ENCODE data around the gene BCL7C. TPM values are rescaled to one million over a fixed set of nuclear protein-coding genes. Genes with fewer than 3 reads are reported as not detected.

The BCL7C gene
- total and polyA plus RNA-seq, 2 of the 13 experiments (the other 11 are each of a cell fraction or from before 2014, with no cell fraction given), result 17.7 to 33.8 TPM

DNA sequence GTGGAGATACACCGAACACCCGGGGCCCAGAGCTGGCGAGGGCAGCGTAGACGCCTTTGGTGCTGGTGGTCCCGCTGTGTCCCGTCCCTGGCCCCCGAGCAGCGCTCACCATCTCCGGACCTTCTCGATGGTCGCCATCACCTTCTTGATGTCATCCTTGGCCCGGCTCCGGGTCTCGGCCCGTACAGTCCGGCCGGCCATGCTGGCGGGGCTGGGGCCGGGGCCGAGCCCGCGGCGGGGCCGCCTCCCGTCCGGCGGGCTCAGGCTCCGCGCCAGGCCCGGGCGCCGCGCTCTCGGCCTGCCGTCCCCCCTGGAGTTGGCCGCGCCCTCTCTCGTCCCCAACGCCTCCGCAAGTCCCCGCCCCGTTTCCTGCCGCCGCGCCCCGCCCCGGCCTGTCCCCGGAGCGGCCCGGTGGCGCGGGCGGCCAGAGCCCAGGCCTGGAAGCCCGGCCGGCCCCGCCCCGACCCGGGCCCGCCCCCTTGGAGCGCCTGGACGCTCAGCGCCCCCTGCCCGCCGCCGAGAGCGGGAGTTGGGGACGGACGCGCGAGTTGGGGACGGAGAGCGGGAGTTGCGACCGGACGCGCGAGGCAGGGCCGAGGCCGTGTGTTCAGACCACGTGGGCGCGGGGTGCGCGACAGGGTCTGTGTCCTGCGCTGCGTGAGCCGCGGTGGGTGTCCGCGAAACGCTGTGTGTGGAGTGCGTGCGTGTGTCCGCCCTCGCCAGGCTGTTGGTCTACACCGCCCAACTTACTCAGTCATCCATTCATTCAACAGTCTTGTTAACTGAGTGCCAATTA is at the start of gene BCL7C (continued):
- TF ChIP-seq ZNF276 (CRISPR knock-in tag; IDR thresholded peaks at IDR 0.05; ENCODE audit: low read depth), result peak; percentile 83
- TF ChIP-seq, protein P1, sequence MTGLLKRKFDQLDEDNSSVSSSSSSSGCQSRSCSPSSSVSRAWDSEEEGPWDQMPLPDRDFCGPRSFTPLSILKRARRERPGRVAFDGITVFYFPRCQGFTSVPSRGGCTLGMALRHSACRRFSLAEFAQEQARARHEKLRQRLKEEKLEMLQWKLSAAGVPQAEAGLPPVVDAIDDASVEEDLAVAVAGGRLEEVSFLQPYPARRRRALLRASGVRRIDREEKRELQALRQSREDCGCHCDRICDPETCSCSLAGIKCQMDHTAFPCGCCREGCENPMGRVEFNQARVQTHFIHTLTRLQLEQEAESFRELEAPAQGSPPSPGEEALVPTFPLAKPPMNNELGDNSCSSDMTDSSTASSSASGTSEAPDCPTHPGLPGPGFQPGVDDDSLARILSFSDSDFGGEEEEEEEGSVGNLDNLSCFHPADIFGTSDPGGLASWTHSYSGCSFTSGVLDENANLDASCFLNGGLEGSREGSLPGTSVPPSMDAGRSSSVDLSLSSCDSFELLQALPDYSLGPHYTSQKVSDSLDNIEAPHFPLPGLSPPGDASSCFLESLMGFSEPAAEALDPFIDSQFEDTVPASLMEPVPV (CRISPR knock-in tag; IDR thresholded peaks at IDR 0.05), result peak; percentile 94; the same call in 1 of the 2 replicates
- TF ChIP-seq ZNF720 (CRISPR knock-in tag; IDR thresholded peaks at IDR 0.05), result peak; percentile 97
- no peak for TF ChIP-seq ATF1 (CRISPR knock-in tag; IDR thresholded peaks at IDR 0.05)
- TF ChIP-seq CREB1 (IDR thresholded peaks at IDR 0.05), result no peak
- TF ChIP-seq CREB1 (CRISPR knock-in tag; IDR thresholded peaks at IDR 0.05), result no peak
- TF ChIP-seq ZBTB39 (CRISPR knock-in tag; IDR thresholded peaks at IDR 0.05), result peak; percentile 70; the same call in 1 of the 2 replicates
- TF ChIP-seq NFIB (CRISPR knock-in tag; IDR thresholded peaks at IDR 0.05; ENCODE audit: borderline replicate concordance), result peak; percentile 97
- TF ChIP-seq HMG20B (CRISPR knock-in tag; conservative IDR thresholded peaks at IDR 0.05), result peak; percentile 63; the same call in 1 of the 2 replicates
- TF ChIP-seq ZNF33B (CRISPR knock-in tag; IDR thresholded peaks at IDR 0.05), result no peak; the same call in none of the 2 replicates
- 0 out of 2 replicates have a peak, but pooled peaks have one; percentile 20 for TF ChIP-seq RERE (CRISPR knock-in tag; IDR thresholded peaks at IDR 0.05; ENCODE audit: low read depth)
- TF ChIP-seq ZNF883 (CRISPR knock-in tag; IDR thresholded peaks at IDR 0.05; ENCODE audit: not compliant biosample characterization), result peak; percentile 87
- no peak; the same call in none of the 2 replicates for TF ChIP-seq ELF3 (CRISPR knock-in tag; IDR thresholded peaks at IDR 0.05)
- TF ChIP-seq ZFP90 (CRISPR knock-in tag; IDR thresholded peaks at IDR 0.05; ENCODE audit: borderline replicate concordance), result peak; percentile 96; the same call in 1 of the 2 replicates

Measured in HepG2 (cell line).